Omental fat pad (tissue), 4 donors: Measurements from ENCODE around the gene NUMA1. TPM values are rescaled to one million over a fixed set of nuclear protein-coding genes. Genes with fewer than 3 reads are reported as not detected.

Experiments
- ATAC-seq: fragments of 150-250 bp; one replicate; pipeline ENCODE4 v1.9.1; 2016; ENCODE audit warnings: mild to moderate bottlenecking, moderate library complexity; ENCODE audit not compliant: low FRiP score
- DNase-seq: peaks from one replicate; pipeline ENCODE4 v3.0.0-alpha.2; 2019; ENCODE audit warnings: low spot score
- CTCF ChIP-seq, 3 donors: fragments of 450-650 bp; IDR thresholded peaks; one replicate each; pipeline ENCODE4 v1.5.1; 2016 to 2017; ENCODE audit warnings: antibody characterized with exemption in 3 of 3, mild to moderate bottlenecking in 3 of 3, moderate library complexity in 2 of 3
- total RNA-seq, 4 donors: library from RNA; depleted of rRNA; stranded (reverse); fragments of >200 nt; gene quantifications; one replicate each; pipeline ENCODE4 v1.1.0, GENCODE V29; 2016

The NUMA1 gene
- total RNA-seq, 4 donors from 2014 or later, result 113 to 270 (median 159) TPM

- TF ChIP-seq CTCF (IDR thresholded peaks at IDR 0.05), result peak in 1 of 3 donors; percentile 13
- DNase-seq, result no peak
- ATAC-seq, result peak; percentile 57
These were observed 102.5 kb downstream of the NUMA1 start for GRCh38 chr11:71977743-71978418.

GRCh38 chr11:71977090-71977489, 103.3 kb downstream of the NUMA1 start:
- no peak for ATAC-seq
- TF ChIP-seq CTCF (IDR thresholded peaks at IDR 0.05), result no peak
- no peak for DNase-seq

GRCh38 chr11:71976551-71976950, 103.8 kb downstream of the NUMA1 start:
- no peak for ATAC-seq
- DNase-seq, result no peak
- TF ChIP-seq CTCF (IDR thresholded peaks at IDR 0.05), result no peak

- TF ChIP-seq CTCF (IDR thresholded peaks at IDR 0.05), result no peak
- no peak for ATAC-seq
- no peak for DNase-seq
These were observed 108.7 kb downstream of the NUMA1 start for GRCh38 chr11:71971680-71972079.

GRCh38 chr11:71964641-71965040, 115.7 kb downstream of the NUMA1 start:
- DNase-seq (no peak), ATAC-seq (no peak)
- no peak for TF ChIP-seq CTCF (IDR thresholded peaks at IDR 0.05)

GRCh38 chr11:71963468-71963867, 116.9 kb downstream of the NUMA1 start:
- DNase-seq, result no peak
- no peak for TF ChIP-seq CTCF (IDR thresholded peaks at IDR 0.05)

GRCh38 chr11:71962428-71963038, 117.8 kb downstream of the NUMA1 start:
- no peak for TF ChIP-seq CTCF (IDR thresholded peaks at IDR 0.05)
- DNase-seq, result no peak
- peak; percentile 19 for ATAC-seq

More at GRCh38 chr11:71963468-71963867, 116.9 kb downstream of the NUMA1 start:
- ATAC-seq, result no peak
